Vein endothelial cell (primary cell): ENCODE measurements around the gene MITF. TPM values are rescaled to one million over a fixed set of nuclear protein-coding genes. Genes with fewer than 3 reads are reported as not detected.

Source experiments
- small RNA-seq: library from RNA; depleted of rRNA; stranded (forward); fragments of <200 nt; gene quantifications from one replicate; pipeline ENCODE3, GENCODE V24; 2012
- total RNA-seq: library from RNA; depleted of rRNA; stranded (reverse); fragments of >200 nt; gene quantifications from 2 replicates; pipeline ENCODE4 v1.2.3, GENCODE V29; 2012

Gene MITF
- total RNA-seq = 2.1 and 3.3 TPM in 2 replicates

DNA sequence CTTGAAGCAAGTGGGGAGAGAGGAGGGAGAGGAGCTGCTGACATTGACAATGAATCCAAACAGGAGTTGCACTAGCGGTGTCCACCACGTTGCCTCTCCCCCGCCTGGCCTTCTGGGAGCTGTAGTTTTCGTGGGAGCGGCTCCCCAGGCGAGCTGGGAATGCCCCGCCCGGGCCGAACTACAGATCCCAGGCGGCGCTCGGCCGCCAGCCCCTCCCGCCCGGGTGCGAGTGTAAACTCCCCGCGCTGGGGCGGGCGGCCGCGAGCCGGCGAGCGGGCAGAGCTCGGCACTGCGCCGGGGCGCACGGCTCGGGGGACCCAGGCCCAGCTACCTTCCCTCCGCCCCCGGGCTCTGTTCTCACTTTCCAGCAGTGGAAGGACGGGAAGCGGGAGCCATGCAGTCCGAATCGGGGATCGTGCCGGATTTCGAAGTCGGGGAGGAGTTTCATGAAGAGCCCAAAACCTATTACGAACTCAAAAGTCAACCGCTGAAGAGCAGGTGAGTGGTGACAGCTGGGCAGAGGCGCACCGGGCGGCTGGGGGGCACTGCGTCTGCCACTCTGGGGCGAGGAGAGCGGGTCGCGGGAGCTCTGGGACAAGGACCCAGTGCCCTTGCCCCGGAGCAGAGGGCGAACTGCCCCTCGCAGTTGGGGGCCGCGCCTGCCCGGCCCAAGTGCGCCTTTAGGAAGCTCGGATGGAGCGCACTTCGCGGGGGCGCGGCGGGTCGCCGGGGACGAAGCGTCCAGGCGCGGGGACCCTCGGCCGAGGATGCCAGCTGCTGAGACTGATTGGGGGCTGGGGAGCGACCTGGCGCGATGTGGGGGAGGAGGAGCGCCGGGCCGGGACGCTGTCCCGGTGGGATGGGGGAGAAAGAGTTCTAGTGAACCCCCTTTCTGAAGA lies at the start of gene MITF:
TSS of gene MITF (plus strand) at position 261 of the 899 bp plus-strand sequence. CDS start at position 395, 134 bp downstream.

GRCh38 chr3:69999140-70000027 lies 260.1 kb downstream of the MITF start, which contains the start of gene SAMMSON:
TSS of gene SAMMSON (plus strand) at chr3:69999733.

Small RNAs within 50 kb of the gene (small RNA-seq; reads per million reads assigned to genes)
- gene RN7SL418P = not detected
